ENCODE measurements around the gene ACADS.

ACADS gene

DNA sequence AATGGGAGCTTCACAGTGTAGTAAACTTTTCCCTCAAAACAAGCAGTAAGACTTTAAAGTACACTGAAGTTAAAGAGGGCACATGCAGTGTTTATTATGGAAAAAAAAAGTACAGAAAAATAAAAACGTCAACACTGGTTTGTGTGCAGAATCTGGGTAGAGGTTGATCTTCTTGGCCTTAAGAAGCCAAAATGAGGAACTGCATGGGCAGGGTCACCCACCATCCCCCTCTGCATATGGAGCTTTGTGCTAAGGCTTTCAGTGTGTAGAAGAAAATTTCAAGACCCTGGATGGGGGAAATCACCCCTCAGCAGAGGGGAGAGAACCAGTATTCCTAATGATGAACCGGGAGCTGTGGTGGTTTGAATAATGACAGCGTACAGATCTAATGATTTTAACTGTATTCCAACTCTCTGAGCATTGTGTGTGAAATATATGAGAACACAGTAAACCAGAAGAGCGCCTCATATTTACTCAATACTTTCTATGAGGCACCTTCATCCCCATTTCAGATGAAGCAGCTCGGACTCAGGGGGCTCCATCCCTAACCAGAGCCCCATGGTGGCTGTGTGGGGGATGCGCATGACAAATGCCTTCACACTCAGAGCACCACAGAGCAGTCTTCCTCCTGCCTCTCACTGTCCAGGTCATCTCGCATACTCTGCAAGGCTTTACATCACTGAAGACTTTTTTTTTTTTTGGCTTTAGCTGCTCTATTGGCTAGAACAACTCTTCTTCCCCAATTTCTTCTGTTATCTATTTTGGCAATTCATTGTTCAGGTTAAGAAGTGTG, 33.4 kb downstream of the ACADS start:
- TF ChIP-seq ISL1 (CRISPR knock-in tag; IDR thresholded peaks at IDR 0.05) (no peak), ZFP30 (CRISPR knock-in tag; IDR thresholded peaks at IDR 0.05) (no peak), TOX (CRISPR knock-in tag; IDR thresholded peaks at IDR 0.05; ENCODE audit: borderline replicate concordance) (no peak), ZC3H10 (CRISPR knock-in tag; IDR thresholded peaks at IDR 0.05) (no peak), TCF4 (CRISPR knock-in tag; IDR thresholded peaks at IDR 0.05; ENCODE audit: borderline replicate concordance) (no peak), SNAI2 (CRISPR knock-in tag; IDR thresholded peaks at IDR 0.05) (no peak), ESRRG (CRISPR knock-in tag; IDR thresholded peaks at IDR 0.05) (no peak), GLIS3 (CRISPR knock-in tag; IDR thresholded peaks at IDR 0.05) (no peak), ZNF70 (CRISPR knock-in tag; IDR thresholded peaks at IDR 0.05) (no peak), ZNF565 (CRISPR knock-in tag; conservative IDR thresholded peaks at IDR 0.05; ENCODE audit: low read depth) (no peak), ZNF8 (CRISPR knock-in tag; IDR thresholded peaks at IDR 0.05) (no peak), PPARA (CRISPR knock-in tag; IDR thresholded peaks at IDR 0.05; ENCODE audit: borderline replicate concordance) (no peak), OSR1 (CRISPR knock-in tag; IDR thresholded peaks at IDR 0.05) (no peak), RARB (CRISPR knock-in tag; IDR thresholded peaks at IDR 0.05) (no peak), CSDC2 (CRISPR knock-in tag; IDR thresholded peaks at IDR 0.05) (no peak), ARNTL (CRISPR knock-in tag; IDR thresholded peaks at IDR 0.05; ENCODE audit: borderline replicate concordance, low read depth) (no peak), BACH2 (CRISPR knock-in tag; IDR thresholded peaks at IDR 0.05; ENCODE audit: borderline replicate concordance) (no peak)
- TF ChIP-seq, protein P1, sequence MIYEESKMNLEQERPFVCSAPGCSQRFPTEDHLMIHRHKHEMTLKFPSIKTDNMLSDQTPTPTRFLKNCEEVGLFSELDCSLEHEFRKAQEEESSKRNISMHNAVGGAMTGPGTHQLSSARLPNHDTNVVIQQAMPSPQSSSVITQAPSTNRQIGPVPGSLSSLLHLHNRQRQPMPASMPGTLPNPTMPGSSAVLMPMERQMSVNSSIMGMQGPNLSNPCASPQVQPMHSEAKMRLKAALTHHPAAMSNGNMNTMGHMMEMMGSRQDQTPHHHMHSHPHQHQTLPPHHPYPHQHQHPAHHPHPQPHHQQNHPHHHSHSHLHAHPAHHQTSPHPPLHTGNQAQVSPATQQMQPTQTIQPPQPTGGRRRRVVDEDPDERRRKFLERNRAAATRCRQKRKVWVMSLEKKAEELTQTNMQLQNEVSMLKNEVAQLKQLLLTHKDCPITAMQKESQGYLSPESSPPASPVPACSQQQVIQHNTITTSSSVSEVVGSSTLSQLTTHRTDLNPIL (CRISPR knock-in tag; IDR thresholded peaks at IDR 0.05; ENCODE audit: low read depth), result no peak
- TF ChIP-seq, protein P2, sequence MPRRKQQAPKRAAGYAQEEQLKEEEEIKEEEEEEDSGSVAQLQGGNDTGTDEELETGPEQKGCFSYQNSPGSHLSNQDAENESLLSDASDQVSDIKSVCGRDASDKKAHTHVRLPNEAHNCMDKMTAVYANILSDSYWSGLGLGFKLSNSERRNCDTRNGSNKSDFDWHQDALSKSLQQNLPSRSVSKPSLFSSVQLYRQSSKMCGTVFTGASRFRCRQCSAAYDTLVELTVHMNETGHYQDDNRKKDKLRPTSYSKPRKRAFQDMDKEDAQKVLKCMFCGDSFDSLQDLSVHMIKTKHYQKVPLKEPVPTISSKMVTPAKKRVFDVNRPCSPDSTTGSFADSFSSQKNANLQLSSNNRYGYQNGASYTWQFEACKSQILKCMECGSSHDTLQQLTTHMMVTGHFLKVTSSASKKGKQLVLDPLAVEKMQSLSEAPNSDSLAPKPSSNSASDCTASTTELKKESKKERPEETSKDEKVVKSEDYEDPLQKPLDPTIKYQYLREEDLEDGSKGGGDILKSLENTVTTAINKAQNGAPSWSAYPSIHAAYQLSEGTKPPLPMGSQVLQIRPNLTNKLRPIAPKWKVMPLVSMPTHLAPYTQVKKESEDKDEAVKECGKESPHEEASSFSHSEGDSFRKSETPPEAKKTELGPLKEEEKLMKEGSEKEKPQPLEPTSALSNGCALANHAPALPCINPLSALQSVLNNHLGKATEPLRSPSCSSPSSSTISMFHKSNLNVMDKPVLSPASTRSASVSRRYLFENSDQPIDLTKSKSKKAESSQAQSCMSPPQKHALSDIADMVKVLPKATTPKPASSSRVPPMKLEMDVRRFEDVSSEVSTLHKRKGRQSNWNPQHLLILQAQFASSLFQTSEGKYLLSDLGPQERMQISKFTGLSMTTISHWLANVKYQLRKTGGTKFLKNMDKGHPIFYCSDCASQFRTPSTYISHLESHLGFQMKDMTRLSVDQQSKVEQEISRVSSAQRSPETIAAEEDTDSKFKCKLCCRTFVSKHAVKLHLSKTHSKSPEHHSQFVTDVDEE (CRISPR knock-in tag; IDR thresholded peaks at IDR 0.05), result no peak
- TF ChIP-seq, protein P3, sequence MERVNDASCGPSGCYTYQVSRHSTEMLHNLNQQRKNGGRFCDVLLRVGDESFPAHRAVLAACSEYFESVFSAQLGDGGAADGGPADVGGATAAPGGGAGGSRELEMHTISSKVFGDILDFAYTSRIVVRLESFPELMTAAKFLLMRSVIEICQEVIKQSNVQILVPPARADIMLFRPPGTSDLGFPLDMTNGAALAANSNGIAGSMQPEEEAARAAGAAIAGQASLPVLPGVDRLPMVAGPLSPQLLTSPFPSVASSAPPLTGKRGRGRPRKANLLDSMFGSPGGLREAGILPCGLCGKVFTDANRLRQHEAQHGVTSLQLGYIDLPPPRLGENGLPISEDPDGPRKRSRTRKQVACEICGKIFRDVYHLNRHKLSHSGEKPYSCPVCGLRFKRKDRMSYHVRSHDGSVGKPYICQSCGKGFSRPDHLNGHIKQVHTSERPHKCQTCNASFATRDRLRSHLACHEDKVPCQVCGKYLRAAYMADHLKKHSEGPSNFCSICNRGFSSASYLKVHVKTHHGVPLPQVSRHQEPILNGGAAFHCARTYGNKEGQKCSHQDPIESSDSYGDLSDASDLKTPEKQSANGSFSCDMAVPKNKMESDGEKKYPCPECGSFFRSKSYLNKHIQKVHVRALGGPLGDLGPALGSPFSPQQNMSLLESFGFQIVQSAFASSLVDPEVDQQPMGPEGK (CRISPR knock-in tag; IDR thresholded peaks at IDR 0.05; ENCODE audit: borderline replicate concordance), result no peak

DNA sequence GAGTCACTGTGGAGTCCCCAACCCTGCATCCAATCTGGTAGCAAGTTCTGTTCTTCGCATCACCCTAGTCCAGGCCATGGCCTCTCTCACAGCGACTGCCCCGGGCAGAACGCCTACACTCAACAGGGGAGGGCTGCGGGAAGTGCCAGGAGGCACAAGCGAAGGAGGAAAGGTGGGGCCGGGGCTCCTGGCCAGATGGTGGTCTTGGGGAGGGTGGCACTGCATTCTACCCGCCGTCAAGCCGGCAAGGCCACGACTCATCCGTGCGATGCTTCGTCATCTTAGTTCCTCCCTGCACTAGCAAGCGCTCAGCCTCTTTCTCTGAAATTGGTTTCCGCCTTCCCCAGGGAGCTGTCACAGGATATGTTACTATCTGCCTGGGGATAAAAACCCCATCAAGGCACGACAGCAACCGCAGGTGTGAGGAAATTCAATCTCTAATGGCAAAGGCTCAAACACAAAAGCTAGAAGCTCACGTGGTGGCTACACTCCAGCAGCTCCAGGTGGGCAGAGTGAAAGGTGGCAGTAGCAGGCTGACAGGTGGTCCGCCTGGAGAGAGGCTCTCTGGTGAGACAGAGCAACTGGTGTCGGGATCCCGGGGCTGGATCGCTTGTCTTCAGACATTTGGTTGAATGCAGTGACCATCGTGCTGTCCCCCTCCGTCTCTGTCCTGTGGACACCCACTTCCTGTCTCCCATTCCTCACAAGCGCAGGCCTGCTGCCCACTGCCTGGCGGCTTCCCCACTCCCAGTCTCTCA, 34.1 kb downstream of the ACADS start:
- ATAC-seq, result no peak
- no peak for TF ChIP-seq CSDC2 (CRISPR knock-in tag; IDR thresholded peaks at IDR 0.05)
- no peak for TF ChIP-seq ISL1 (CRISPR knock-in tag; IDR thresholded peaks at IDR 0.05)
- TF ChIP-seq GLIS3 (CRISPR knock-in tag; IDR thresholded peaks at IDR 0.05), result no peak
- TF ChIP-seq ZNF8 (CRISPR knock-in tag; IDR thresholded peaks at IDR 0.05), result no peak
- TF ChIP-seq ZNF70 (CRISPR knock-in tag; IDR thresholded peaks at IDR 0.05), result no peak
- TF ChIP-seq, protein P2 (CRISPR knock-in tag; IDR thresholded peaks at IDR 0.05), result no peak
- no peak for TF ChIP-seq TCF4 (CRISPR knock-in tag; IDR thresholded peaks at IDR 0.05; ENCODE audit: borderline replicate concordance)
- no peak for TF ChIP-seq ZNF565 (CRISPR knock-in tag; conservative IDR thresholded peaks at IDR 0.05; ENCODE audit: low read depth)
- no peak for TF ChIP-seq ZC3H10 (CRISPR knock-in tag; IDR thresholded peaks at IDR 0.05)
- no peak for TF ChIP-seq OSR1 (CRISPR knock-in tag; IDR thresholded peaks at IDR 0.05)
- no peak for TF ChIP-seq ZFP30 (CRISPR knock-in tag; IDR thresholded peaks at IDR 0.05)
- TF ChIP-seq, protein P4, sequence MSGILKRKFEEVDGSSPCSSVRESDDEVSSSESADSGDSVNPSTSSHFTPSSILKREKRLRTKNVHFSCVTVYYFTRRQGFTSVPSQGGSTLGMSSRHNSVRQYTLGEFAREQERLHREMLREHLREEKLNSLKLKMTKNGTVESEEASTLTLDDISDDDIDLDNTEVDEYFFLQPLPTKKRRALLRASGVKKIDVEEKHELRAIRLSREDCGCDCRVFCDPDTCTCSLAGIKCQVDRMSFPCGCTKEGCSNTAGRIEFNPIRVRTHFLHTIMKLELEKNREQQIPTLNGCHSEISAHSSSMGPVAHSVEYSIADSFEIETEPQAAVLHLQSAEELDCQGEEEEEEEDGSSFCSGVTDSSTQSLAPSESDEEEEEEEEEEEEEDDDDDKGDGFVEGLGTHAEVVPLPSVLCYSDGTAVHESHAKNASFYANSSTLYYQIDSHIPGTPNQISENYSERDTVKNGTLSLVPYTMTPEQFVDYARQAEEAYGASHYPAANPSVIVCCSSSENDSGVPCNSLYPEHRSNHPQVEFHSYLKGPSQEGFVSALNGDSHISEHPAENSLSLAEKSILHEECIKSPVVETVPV (CRISPR knock-in tag; IDR thresholded peaks at IDR 0.05), result no peak
- TF ChIP-seq TOX (CRISPR knock-in tag; IDR thresholded peaks at IDR 0.05; ENCODE audit: borderline replicate concordance), result no peak

More for the DNA sequence above, 33.4 kb downstream of the ACADS start:
- ATAC-seq, result no peak

All from SK-N-SH treated with all-trans-retinoic acid at 6 μM for 48 hours (cell line).